GM21825 (cell line): ENCODE results near the gene ZNF296.
"Not testable (repeated sequence)": the region's sequence is repeated elsewhere in the genome, so short reads cannot be mapped to it uniquely, and the experiment has no call there.

Experiments used
- ATAC-seq: cut with Tn5 transposase; IDR thresholded peaks from one replicate; pipeline ENCODE4 v1.9.1; 2021; ENCODE audit warnings: mild to moderate bottlenecking, moderate library complexity; ENCODE audit not compliant: unreplicated experiment

Gene ZNF296

DNA sequence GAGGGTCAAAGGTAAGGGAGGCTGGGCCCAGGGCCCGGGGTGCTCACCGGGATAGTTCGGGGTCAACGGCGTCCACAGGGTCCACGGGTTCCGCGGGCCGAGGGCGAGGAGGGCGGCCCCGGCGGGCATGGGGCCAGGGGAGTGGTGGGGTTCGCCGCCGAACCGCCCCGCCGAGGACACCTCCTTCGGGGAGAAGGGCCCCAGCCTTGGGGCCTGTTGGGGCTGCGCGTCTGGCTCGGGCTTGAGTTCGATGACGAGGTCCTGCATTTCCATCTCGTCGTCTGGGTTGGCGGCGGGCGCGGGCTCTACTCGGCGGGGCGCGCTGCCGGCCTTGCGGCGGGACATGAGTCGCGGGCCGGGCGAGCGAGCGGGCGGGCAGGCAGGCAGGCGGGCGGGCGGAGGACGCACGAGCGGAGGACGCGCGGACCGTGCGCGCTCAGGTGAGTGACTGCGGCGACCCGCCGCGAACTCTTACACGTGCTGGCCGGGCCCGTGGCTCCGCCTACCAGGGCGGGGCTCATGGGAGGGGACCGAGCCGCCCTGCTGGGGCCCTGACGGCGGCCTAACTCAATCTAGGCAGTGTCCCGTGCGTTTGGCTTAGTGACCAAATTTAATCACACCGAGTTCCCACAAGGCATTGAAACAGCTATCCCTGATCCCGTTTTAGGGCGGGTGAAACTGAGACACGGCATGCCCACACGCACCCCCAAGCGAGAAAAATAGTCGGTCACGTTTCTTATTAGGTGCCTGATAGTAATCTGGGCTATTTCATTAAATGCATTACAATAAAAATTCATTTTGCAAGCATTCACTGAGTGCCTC is at the start of gene ZNF296:
ZNF296 (minus strand) TSS at position 450 of the 822 bp plus-strand sequence; CDS start at position 345, 105 bp downstream.
- ATAC-seq = peak; percentile 44

DNA sequence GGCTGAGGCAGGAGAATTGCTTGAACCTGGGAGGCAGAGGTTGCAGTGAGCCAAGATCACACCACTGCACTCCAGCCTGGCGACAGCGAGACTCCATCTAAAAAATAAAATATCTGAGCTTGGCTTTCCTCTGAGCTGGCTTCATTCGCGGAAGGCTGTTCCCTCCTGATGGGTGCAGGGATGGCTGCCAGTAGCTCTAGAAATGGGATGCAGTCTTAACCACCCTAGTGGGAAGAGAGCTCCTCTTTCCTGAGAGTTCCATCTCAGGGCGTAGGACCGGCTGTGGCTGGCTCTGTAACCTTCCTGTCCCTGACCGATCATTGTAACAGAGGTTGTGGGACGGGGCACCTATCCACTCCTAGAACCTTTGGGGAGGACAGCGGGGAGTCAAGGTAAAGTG is 49.1 kb upstream of the ZNF296 start:
- ATAC-seq = no peak

DNA sequence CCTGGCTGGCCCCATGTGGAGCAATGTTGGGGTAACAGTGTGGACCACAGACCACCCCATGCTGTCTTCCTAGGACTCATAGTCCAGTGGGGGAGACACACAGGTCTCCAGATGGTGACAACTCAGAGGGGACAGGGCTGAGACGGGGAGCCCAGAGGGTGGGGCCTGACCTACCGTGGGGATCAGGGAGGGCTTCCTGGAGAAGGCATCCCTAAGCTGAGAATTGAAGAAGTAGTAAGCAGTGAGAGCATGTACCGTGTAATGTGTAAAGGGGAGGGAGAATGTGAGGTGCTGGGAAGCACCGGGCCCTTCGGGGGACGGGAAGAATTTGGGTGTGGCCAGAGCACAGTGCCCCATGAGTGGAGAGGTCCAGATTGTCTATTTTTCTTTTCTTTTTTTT is 47.7 kb upstream of the ZNF296 start:
- ATAC-seq = no peak

DNA sequence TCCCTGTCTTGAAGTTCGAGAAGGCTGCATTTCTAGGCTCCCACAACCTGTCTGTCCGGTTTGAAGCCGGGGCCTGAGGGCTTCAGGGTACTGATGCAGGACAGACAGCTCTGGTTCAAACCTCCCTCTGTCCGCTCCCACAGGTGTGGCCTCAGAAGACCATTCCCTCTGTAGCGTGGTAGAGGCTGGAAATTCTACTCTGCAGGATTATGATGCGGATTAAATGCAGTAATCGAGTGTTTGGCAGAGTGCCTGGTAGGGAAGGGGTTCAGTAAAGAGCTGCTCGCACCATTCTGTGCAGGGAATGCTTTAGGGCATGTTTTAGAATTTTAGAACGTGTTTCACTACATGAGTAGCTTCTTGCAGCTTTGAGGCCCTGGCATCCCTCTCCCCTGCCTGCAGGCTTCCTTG is 47.2 kb upstream of the ZNF296 start:
- no peak for ATAC-seq

DNA sequence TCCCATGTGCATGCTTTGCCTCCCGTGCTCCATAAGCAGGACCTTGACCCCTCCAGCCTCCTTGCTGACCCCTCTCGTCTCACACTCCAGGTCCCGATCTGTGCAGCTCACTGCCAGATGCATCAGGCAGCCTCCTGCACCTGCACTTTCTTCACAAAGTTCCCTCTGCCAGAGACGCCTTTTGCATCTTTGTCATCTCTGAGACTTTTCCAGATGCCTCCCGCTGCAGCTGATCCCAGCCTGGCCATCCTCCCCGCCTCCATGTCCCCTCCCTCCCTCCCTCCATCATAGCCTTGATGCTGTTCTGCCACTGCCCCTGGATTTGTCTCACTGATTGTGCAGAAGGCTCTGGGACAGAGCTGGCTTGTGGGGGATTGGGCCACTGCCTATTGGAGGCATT is 46.6 kb upstream of the ZNF296 start:
- ATAC-seq = no peak

DNA sequence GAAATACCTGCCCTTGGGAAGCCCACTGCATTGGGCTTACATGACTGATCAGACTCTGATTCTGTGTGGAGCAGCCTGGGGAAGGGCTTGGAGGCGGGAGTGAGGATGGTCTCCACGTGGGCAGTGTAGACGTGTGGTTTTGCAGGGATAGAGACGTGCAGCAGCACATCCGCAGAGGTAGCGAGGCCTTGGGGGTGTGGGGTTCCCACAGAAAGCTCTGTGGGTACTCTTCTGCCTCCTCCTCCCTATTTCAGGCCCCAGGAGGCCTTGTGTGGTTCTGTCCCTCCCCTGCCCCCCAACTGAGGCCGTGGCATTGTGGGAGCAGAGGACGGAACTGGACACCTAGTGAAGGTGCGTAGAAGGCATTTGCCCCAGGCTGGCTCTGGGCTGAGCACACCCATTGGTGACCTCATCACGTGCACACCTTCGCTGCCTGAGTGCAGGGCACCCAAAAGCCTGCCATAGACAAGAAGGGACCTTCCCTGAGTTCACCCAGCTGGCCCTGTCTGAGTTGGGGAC is 45.6 kb upstream of the ZNF296 start:
- ATAC-seq = no peak

DNA sequence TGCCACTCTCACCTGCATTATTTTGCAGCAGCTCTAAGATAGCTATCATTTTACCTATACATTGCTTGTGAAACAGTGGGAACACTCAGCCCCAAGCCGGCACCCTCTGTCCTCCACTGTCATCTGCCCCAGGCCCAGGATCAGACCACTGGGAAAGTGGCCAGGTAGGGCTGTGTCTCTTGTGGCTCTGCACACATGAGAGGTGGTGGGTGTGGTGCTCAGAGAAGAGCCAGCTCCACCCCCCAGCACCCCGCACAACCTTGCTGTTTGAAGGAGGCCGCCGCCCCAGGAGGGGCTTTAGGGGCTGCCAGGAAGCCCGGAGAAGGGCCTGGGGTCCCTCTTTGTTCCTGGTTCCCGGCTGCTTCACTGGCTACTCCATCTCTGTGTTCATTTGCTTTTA is 43.3 kb upstream of the ZNF296 start:
- no peak for ATAC-seq

DNA sequence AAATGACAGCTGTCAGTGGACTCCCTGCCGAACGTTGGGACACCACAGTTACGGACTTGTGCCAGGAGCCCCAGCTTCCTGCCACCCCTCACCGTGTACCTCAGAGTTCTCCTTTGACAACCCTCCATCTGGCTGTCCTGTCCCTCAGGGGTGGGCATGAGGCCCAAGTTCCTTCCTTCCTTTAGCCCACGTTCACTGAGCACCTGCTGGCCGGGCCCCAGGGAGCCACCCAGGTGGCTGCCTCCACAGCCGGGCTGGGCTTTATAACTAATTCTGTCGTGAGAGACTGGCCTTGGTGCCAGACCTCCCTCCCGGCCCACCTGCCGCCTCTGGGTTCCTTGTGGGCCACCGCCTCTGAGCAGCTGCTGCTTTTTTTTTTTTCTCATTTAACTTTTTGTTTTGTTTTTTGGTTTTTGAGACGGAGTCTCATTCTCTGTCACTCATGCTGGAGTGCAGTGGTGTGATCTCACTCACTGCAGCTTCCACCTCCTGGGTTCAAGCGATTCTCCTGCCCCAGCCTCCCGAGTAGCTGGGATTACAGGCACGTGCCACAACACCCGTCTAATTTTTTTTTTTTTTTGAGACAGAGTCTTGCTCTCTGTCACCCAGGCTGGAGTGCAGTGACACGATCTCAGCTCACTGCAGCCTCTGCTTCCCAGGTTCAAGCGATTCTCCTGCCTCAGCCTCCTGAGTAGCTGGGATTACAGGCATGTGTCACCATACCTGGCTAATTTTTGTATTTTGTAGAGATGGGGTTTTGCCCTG is 42.5 kb upstream of the ZNF296 start:
- ATAC-seq = not testable (repeated sequence)

DNA sequence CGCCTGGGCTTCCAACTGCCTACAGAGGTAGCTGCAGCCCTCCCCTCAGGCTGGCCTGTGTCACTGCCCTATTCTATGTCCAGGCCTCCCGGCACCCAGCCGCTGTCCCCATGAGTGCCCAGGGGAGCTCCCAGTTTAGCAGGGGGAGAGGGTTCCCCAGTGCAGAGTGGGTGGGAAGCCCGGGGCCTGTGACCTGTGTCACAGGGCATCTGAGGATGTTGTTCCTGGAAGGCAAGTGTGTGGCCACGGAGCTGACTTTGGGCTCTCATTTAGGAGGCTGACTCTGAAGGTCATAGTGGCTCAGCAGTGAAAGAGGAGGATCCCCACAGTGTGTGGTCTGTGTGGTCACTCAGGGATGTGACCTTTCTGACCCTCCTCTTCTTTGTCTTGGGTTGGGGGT is 41.8 kb upstream of the ZNF296 start:
- ATAC-seq = no peak

DNA sequence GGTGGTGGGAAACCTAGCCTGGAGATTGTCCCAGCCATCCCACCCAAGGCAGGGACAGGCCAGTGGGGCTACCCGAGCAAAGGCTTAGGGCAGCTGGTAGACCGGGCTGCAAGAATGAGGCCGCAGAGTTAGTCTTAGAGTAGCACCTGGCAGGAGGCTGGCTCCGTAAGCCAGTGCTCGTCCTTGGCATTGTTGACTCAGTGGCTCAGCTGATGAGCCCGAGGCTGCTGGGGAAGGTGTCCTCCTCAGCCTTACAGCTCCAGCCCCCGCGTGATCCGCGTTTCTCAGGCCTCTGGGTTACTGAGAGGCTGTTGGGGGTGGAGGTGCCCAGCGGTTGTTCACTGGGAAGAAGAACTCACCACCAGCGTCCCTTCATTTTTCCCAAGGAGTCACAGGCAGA is 41.4 kb upstream of the ZNF296 start:
- ATAC-seq = no peak

DNA sequence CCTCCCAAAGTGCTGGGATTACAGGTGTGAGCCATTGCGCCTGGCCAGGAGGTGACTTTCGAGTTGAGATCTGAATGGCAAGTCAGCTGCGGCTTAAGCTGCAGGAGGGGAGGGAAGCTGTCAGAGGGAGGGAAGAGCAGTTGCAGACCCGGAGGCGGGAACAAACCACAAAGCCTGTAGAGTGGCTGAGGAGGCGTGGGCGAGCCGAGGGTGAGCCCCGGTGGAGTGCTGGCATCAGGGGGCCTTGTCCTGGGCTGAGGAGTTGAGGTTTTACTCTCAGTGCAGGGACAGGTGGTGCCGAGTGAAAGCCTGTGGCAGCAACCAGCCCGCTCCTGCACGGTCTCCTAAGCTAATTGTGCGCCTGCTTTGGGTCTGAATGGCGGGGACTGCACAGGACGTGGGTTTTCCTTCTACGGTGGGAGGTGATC is 40.9 kb upstream of the ZNF296 start:
- ATAC-seq = no peak

DNA sequence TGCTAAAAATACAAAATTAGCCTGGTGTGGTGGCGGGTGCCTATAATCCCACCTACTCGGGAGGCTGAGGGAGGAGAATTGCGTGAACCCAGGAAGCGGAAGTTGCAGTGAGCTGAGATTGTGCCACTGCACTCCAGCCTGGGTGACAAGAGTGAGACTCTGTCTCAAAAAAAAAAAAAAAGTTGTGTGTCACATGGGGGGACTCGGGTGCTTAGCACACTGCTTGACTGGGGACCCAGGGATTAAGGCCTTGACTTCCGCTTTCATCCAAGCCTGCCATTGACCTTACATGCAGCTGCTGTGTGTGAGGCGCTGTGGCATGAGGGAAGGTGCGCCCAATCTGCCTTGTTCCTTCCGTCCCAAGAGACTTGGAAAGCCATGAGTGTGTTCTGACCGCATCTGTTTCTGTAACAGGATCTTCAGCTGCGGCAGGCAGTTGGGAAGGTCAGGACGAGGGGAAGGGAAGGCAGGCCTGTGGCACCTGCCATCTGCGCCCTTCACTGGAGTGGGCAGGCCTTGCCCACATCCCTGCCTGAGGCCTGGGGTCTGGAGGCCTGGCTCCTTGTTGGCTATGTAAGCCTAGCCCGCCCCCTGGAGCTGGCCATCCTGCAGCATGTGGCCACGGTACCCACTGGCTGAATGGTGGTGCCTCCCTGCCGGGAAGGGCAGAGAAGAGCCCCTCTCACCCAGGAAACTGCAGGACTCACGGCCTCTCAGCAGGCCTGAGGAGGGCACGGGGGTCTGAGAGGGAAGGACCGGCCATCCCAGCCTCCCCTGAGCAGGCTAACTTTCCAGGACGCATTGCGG is 39.7 kb upstream of the ZNF296 start:
- ATAC-seq = no peak

DNA sequence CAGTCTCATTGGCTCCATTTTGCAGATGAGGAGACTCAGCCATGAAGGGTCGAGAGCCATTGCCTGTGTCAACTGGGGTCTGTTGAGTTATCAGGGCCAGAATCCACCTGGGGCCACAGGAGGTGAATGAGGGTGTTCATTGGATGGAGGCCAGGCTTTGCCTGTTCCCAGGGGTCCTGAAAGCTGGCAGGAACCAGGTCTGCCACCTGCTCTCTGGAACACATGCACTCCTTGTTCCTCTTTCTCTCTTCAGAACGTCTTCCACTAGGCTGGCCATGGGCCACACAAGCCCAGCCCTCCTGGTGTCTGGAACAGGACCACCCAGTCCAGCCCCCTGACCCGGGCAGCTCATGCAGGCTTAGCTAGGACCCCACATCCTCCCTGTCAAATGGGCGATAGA is 37.8 kb upstream of the ZNF296 start:
- no peak for ATAC-seq

DNA sequence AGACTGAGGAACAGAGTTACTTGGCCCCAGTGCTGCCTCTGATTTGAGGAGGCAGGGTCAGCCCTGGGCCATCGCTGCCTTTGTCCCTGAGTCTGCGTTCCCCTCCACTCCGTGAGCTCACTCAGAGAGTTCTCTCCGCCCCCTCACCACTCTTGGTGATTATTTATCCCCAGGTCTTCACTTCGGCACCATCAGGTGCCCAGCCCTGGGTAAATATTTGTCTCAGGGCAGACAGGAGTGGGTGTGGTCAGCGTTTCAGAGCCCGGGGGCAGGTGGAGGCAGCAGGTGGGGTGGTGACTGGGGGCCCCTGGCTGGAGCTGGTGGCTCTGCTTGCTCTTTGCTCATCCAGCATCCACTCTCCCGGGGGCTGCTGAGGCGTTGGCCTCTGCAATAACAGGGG is 37.4 kb upstream of the ZNF296 start:
- ATAC-seq = no peak

DNA sequence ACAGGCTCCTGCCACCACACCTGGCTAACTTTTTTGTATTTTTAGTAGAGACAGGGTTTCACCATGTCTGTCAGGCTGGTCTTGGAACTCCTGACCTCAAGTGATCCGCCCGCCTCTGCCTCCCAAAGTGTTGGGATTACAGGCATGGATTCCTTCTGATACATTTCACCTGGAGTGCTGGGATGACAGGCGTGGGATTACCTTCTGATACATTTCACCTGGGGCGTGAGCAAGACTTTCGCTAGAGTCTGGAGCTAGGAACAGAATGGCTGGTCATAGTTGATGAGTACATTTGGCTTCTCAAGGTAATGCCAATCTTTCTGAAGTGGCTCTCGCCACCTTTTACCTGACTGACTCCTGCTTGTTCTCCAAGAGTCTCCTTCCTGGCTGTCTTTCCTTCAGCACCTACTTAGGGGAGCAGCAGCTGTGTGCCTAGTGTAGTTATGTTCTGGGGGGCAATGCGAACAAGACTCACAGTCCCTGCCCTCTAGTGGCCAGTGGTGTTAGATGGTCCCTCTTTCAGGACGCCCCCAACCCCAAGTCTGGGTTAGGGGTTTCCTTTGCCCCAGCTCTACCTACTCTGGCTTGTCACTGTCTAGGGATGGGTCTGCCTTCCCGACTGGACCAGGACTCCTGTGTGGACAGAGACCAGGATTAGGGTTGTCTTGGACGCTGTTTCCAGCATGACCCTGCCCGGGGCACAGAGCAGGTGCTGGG is 36.0 kb upstream of the ZNF296 start:
- ATAC-seq = no peak

DNA sequence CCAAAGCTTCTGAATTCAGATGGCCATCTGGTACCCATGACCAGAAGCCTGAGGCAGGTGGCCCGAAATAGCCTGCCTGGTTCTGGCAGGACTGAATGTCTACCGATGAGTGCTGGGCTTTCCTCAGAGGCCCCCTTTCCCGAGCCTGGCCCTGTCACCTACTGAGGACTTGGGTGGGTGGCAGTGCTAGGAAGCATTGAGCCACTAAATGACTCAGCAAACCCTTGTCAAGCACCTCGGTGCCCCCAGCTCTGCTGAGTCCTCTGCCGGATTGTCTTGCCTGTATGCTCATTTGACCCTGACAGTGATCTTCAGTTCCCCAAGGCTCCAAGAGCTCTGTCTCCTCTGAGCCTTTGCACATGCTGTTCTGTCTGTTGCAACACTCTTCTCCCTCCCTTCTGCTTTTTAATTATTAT is 34.6 kb upstream of the ZNF296 start:
- no peak for ATAC-seq

DNA sequence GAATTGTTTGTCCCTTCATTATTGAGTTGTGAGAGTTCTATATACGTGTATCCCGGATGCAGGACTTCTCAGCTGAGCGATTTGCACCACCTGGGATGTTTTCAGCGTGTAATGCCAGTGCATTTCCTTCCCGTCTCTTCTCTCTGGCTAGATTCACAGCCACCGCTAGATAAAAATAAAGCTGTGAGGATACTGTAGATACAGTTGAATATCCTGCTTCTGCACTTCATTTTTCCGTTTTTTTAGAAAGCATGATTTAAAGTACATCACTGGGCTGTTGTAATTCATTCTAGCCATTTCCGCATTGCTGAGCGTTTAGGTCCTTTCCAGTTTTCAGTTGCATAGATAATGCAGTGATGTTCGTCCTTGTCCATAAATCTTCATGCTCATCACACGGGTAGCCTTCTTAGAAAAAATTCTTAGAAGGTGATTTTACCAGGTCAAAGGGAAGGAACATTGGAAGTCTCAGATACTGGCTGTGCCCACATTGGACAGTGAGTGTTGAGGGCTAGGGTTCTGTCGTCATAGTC is 31.4 kb upstream of the ZNF296 start:
- ATAC-seq = no peak

DNA sequence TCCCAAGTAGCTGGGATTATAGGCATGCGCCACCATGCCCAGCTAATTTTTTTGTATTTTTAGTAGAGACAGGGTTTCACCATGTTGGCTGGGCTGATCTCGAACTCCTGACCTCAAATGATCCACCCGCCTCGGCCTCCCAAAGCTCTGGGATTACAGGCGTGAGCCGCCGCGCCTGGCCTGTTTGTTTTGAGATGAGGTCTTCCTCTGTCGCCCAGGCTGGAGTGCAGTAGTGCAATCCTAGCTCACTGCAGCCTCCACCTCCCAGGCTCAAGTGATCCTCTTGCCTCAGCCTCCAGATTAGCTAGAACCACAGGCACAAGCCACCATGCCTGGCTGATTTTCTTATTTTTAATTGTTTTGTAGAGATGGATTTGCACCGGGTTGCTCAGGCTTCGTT is 30.1 kb upstream of the ZNF296 start:
- ATAC-seq = not testable (repeated sequence)

DNA sequence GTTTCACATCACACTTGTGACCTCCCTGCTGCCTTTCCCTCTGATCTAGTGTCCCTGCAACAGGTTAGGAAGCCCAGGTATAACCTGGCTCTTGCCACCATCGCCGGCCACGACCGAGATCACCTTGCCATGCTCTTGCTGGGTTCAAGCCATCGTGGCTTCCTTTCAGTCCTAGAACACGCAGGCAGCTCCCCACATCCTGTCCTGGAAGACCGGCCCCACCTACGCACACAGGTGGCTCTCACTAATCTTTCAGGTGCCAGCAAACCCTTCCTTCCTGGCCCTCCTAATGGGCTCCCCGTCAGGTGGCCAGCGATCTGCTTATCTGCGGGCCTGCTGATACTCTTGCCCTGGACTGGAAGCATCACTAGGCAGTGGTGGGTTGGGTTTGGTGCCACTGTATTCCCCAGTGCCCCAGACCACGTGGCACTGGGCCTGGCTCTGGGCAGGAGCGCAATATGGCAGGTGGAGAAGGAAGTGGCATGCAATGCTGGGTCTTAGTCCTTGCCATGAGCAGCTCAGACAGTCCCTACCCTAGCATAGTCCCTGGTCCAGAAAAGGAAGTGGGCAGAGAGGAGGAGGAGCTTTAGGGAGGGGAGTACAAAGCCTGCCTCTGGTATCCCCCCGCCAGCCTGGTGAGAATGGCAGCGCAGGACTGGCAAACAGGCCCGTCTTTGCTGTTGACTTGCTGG is 28.5 kb upstream of the ZNF296 start:
- no peak for ATAC-seq
